Astrocyte (in vitro differentiated cells and primary cell): ENCODE data around the gene CXCR4. TPM values are rescaled to one million over a fixed set of nuclear protein-coding genes. Genes with fewer than 3 reads are reported as not detected.
"Not testable (repeated sequence)": the region's sequence is repeated elsewhere in the genome, so short reads cannot be mapped to it uniquely, and the experiment has no call there.

ENCODE experiments used
- DNase-seq: peaks from one replicate; pipeline ENCODE4 v3.0.0-alpha.2; 2010; ENCODE audit warnings: low read depth
- FAIRE-seq: peaks from 2 replicates; lab custom pipeline; 2011; peaks lifted over from hg19 to GRCh38; lab: Jason Lieb, UNC
- H2AFZ ChIP-seq: 2 replicates; pipeline ENCODE4 v1.6.0; 2012; ENCODE audit warnings: low read depth, low read length, inconsistent platforms
- H3K27ac ChIP-seq: 2 replicates; pipeline ENCODE4 v1.5.1; 2011; ENCODE audit warnings: low read depth, low read length, inconsistent platforms
- H3K27me3 ChIP-seq: 2 replicates; pipeline ENCODE4 v1.6.0; 2011; ENCODE audit warnings: low read length, inconsistent platforms; ENCODE audit not compliant: insufficient read depth
- H3K36me3 ChIP-seq: 2 replicates; pipeline ENCODE4 v1.5.1; 2011; ENCODE audit warnings: low read length, inconsistent platforms; ENCODE audit not compliant: insufficient read depth
- H3K4me1 ChIP-seq: 2 replicates; pipeline ENCODE4 v1.5.1; 2011; ENCODE audit warnings: low read length, inconsistent platforms; ENCODE audit not compliant: insufficient read depth
- H3K4me2 ChIP-seq: 2 replicates; pipeline ENCODE4 v1.6.0; 2012; ENCODE audit warnings: low read length, inconsistent platforms
- H3K4me3 ChIP-seq: 2 replicates; pipeline ENCODE4 v1.5.1; 2011; ENCODE audit warnings: low read depth, mild to moderate bottlenecking, low read length, inconsistent platforms; ENCODE audit not compliant: insufficient read depth
- H3K79me2 ChIP-seq: 2 replicates; pipeline ENCODE4 v1.6.0; 2012; ENCODE audit warnings: mild to moderate bottlenecking, low read length, inconsistent platforms; ENCODE audit not compliant: insufficient read depth
- H3K9ac ChIP-seq: 2 replicates; pipeline ENCODE4 v1.6.0; 2012; ENCODE audit warnings: mild to moderate bottlenecking, low read length, inconsistent platforms
- H3K9me3 ChIP-seq: 2 replicates; pipeline ENCODE4 v1.5.1; 2012; ENCODE audit warnings: low read depth, mild to moderate bottlenecking, low read length, inconsistent platforms; ENCODE audit not compliant: insufficient read depth
- H4K20me1 ChIP-seq: 2 replicates; pipeline ENCODE4 v1.6.0; 2012; ENCODE audit warnings: low read length, inconsistent platforms; ENCODE audit not compliant: insufficient read depth
- H3K27ac Mint-ChIP-seq: one replicate; pipeline ENCODE4 v1.8.0; 2021; ENCODE audit warnings: mild to moderate bottlenecking, mixed read lengths; ENCODE audit not compliant: unreplicated experiment
- H3K27me3 Mint-ChIP-seq: one replicate; pipeline ENCODE4 v1.8.0; 2021; ENCODE audit warnings: low read depth, mixed read lengths; ENCODE audit not compliant: unreplicated experiment
- H3K36me3 Mint-ChIP-seq: one replicate; pipeline ENCODE4 v1.8.0; 2021; ENCODE audit warnings: low read depth, mixed read lengths; ENCODE audit not compliant: unreplicated experiment
- H3K4me1 Mint-ChIP-seq: one replicate; pipeline ENCODE4 v1.8.0; 2021; ENCODE audit warnings: low read depth, mixed read lengths; ENCODE audit not compliant: unreplicated experiment
- H3K4me3 Mint-ChIP-seq: one replicate; pipeline ENCODE4 v1.8.0; 2021; ENCODE audit warnings: mild to moderate bottlenecking, moderate library complexity, mixed read lengths; ENCODE audit not compliant: unreplicated experiment
- H3K9me3 Mint-ChIP-seq: one replicate; pipeline ENCODE4 v1.8.0; 2021; ENCODE audit warnings: mild to moderate bottlenecking, mixed read lengths; ENCODE audit not compliant: unreplicated experiment
- EZH2 ChIP-seq: IDR thresholded peaks from 2 replicates; pipeline ENCODE4 v1.6.1; 2012; ENCODE audit warnings: mild to moderate bottlenecking, low read length, inconsistent platforms; ENCODE audit not compliant: insufficient read depth
- total RNA-seq: library from RNA; stranded (reverse); gene quantifications from 2 replicates; pipeline ENCODE4 v1.2.1, GENCODE V29; 2021
- TF ChIP-seq, protein P1 (sequence below): IDR thresholded peaks from 2 replicates; pipeline ENCODE4 v1.5.1; 2011; ENCODE audit warnings: low read depth, mild to moderate bottlenecking, inconsistent platforms, low read length, moderate library complexity; ENCODE audit not compliant: insufficient read depth

Gene CXCR4
- total RNA-seq, 1 donor from 2014 or later, result 4.1 TPM

DNA sequence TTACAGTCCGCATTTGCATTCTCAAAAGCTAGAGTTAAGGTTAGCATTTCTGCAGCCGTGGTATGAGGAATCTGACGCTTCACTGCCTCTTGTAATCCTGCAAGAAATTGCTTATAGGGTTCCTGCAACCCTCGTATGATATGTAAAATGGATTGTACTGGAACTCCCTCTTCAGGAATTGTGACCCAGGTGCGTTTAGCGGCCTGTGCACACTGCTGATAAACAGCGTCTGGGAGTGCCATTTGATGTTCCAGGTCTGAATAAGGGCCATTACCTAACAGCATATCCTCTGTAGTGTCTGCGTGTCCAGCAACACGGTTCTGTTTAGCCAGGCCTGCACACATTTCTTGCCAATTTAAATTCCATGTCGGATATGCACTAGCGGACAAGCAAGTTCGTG, 42.5 kb downstream of the CXCR4 start:
- H3K9me3 ChIP-seq, result no peaks in the 10 kb centered on the region
- Mint-ChIP-seq H3K27me3 (peaks cover 16% of the 10 kb centered on the region), H3K4me1 (peaks cover 1% of the 10 kb centered on the region), H3K9me3 (peaks cover 12% of the 10 kb centered on the region), H3K27ac (no peak overlapping the region), H3K4me3 (no peak overlapping the region), H3K36me3 (no peaks in the 10 kb centered on the region)
- no peaks in the 10 kb centered on the region for H3K27me3 ChIP-seq
- no peaks in the 10 kb centered on the region for H3K79me2 ChIP-seq
- no peak overlapping the region for H3K27ac ChIP-seq
- H3K4me2 ChIP-seq, result no peak overlapping the region
- H4K20me1 ChIP-seq, result no peaks in the 10 kb centered on the region
- DNase-seq (no peak), FAIRE-seq (no peak)
- no peak overlapping the region for H3K9ac ChIP-seq
- H3K4me3 ChIP-seq, result no peak overlapping the region
- no peaks in the 10 kb centered on the region for H3K36me3 ChIP-seq
- no peak for TF ChIP-seq EZH2
- TF ChIP-seq, protein P1, sequence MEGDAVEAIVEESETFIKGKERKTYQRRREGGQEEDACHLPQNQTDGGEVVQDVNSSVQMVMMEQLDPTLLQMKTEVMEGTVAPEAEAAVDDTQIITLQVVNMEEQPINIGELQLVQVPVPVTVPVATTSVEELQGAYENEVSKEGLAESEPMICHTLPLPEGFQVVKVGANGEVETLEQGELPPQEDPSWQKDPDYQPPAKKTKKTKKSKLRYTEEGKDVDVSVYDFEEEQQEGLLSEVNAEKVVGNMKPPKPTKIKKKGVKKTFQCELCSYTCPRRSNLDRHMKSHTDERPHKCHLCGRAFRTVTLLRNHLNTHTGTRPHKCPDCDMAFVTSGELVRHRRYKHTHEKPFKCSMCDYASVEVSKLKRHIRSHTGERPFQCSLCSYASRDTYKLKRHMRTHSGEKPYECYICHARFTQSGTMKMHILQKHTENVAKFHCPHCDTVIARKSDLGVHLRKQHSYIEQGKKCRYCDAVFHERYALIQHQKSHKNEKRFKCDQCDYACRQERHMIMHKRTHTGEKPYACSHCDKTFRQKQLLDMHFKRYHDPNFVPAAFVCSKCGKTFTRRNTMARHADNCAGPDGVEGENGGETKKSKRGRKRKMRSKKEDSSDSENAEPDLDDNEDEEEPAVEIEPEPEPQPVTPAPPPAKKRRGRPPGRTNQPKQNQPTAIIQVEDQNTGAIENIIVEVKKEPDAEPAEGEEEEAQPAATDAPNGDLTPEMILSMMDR, result no peak
- no peak overlapping the region for H2AFZ ChIP-seq
- no peaks in the 10 kb centered on the region for H3K4me1 ChIP-seq

DNA sequence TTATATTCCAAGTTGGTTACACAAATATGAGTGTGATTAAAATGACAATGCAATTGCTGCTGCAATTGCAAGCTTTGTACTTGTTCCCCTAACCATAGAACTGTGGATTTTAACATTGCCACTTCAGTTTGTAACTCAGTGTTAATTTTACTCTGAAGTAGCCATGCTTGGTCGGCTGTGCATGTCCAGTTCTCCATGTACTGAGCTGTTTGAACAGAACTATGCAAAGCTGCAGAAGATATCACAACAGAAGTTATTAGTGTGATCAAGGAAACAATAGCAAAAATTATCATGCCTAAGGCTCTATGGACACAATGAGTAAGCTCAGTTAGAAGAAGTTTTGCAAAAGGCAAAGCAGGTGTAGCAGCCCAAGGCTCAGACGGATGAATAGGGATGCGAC, 45.3 kb downstream of the CXCR4 start:
- TF ChIP-seq, protein P1, result no peak
- no peak for TF ChIP-seq EZH2
- no peak for DNase-seq
- no peak overlapping the region for H3K4me3 ChIP-seq
- H4K20me1 ChIP-seq, result no peaks in the 10 kb centered on the region
- FAIRE-seq, result no peak
- Mint-ChIP-seq H3K4me3 (no peak overlapping the region), H3K4me1 (peaks cover 1% of the 10 kb centered on the region), H3K27ac (no peak overlapping the region), H3K9me3 (peaks cover 10% of the 10 kb centered on the region), H3K36me3 (no peaks in the 10 kb centered on the region), H3K27me3 (peaks cover 4% of the 10 kb centered on the region)
- H3K79me2 ChIP-seq, result no peaks in the 10 kb centered on the region
- H3K4me2 ChIP-seq, result no peak overlapping the region
- H3K4me1 ChIP-seq, result no peaks in the 10 kb centered on the region
- H3K36me3 ChIP-seq, result no peaks in the 10 kb centered on the region
- no peak overlapping the region for H2AFZ ChIP-seq
- no peaks in the 10 kb centered on the region for H3K9me3 ChIP-seq
- no peak overlapping the region for H3K27ac ChIP-seq
- H3K27me3 ChIP-seq, result no peaks in the 10 kb centered on the region
- H3K9ac ChIP-seq, result no peak overlapping the region

DNA sequence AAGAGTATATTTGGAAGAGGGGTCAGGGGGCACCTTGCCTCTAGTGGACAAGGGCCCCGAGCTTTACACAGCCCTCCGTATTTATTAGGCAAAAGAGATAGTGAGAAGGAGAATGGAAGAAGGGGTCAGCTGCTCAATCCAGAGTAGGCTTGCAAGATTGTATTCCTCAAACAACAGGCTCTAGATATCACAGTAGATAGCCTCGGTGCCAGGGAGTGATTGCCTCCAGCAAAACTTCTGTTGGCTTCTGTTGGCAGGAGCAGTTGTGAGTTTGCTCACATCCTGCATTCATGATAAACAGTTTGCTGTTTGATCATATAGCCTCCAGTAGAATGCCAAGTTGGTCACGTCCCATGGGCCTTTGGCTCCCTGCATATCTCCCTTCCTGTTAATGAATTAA, 46.1 kb downstream of the CXCR4 start:
- H3K4me3 Mint-ChIP-seq, H3K4me2 ChIP-seq, H3K9me3 Mint-ChIP-seq, H3K27me3 ChIP-seq, H4K20me1 ChIP-seq, FAIRE-seq, H3K9me3 ChIP-seq, H3K79me2 ChIP-seq, H3K4me3 ChIP-seq, H3K27ac Mint-ChIP-seq, H3K36me3 Mint-ChIP-seq, H3K36me3 ChIP-seq, H3K9ac ChIP-seq, H2AFZ ChIP-seq, DNase-seq, H3K4me1 ChIP-seq, H3K4me1 Mint-ChIP-seq, H3K27ac ChIP-seq, H3K27me3 Mint-ChIP-seq: not testable (repeated sequence)
